Measurements from ENCODE around the gene BEGAIN. TPM values are rescaled to one million over a fixed set of nuclear protein-coding genes. Genes with fewer than 3 reads are reported as not detected.
A peak's percentile ranks its signal among the peaks of the same experiment; 100 is the strongest.

The BEGAIN gene
- total and polyA plus RNA-seq, 4 donors, result 0.27 to 1.6 (median 1.3) TPM

GRCh38 chr14:100591453-100592371 is 4.5 kb upstream of the BEGAIN start:
- H3K4me1 ChIP-seq (ENCODE audit: control insufficient read depth in 5 of 5, insufficient read depth in 5 of 5, low read length in 5 of 5), result no peaks in the 10 kb centered on the region
- peaks cover 7 to 19% (median 10%) of the 10 kb centered on the region in 3 donors for H3K27me3 ChIP-seq (ENCODE audit: control insufficient read depth in 3 of 3, insufficient read depth in 3 of 3, low read length in 2 of 3)
- ATAC-seq (ENCODE audit: insufficient read depth, low FRiP score) (no peak), DNase-seq (peak in 1 of 3 donors; percentile 9)
- no peaks in the 10 kb centered on the region for H3K36me3 ChIP-seq (ENCODE audit: control insufficient read depth in 4 of 4, insufficient read depth in 4 of 4, low read length in 4 of 4)
- H3K4me3 ChIP-seq, result no peak overlapping the region
- H3K27ac ChIP-seq (ENCODE audit: low read depth in 1 of 2, low read length in 1 of 2), result no peak overlapping the region
- H3K9me3 ChIP-seq (ENCODE audit: control insufficient read depth in 4 of 4, insufficient read depth in 3 of 4, low read length in 3 of 4), result peaks cover 0 to 2% (median 0%) of the 10 kb centered on the region in 4 donors
- TF ChIP-seq CTCF (IDR thresholded peaks at IDR 0.05; ENCODE audit: control extremely low read depth, extremely low read depth), result no peak
- no peak overlapping the region for H3K9ac ChIP-seq (ENCODE audit: insufficient read depth in 1 of 2, low read length in 2 of 2)
- WGBS, 2 donors, result 84 to 88% methylated on average over 16 of the region's 16 CpGs

GRCh38 chr14:100590726-100591452 is 3.7 kb upstream of the BEGAIN start:
- Histone ChIP-seq H3K9ac (ENCODE audit: insufficient read depth in 1 of 2, low read length in 2 of 2) (no peak overlapping the region), H3K27me3 (ENCODE audit: control insufficient read depth in 3 of 3, insufficient read depth in 3 of 3, low read length in 2 of 3) (peaks cover 7 to 19% (median 10%) of the 10 kb centered on the region in 3 donors), H3K9me3 (ENCODE audit: control insufficient read depth in 4 of 4, insufficient read depth in 3 of 4, low read length in 3 of 4) (peaks cover 0 to 2% (median 0%) of the 10 kb centered on the region in 4 donors), H3K4me3 (no peak overlapping the region), H3K4me1 (ENCODE audit: control insufficient read depth in 5 of 5, insufficient read depth in 5 of 5, low read length in 5 of 5) (peaks cover 0 to 7% (median 0%) of the 10 kb centered on the region in 5 donors), H3K36me3 (ENCODE audit: control insufficient read depth in 4 of 4, insufficient read depth in 4 of 4, low read length in 4 of 4) (no peaks in the 10 kb centered on the region), H3K27ac (ENCODE audit: low read depth in 1 of 2, low read length in 1 of 2) (no peak overlapping the region)
- WGBS, 2 donors, result 91 to 92% methylated on average over 14 of the region's 14 CpGs
- DNase-seq (peak in 1 of 3 donors; percentile 2), ATAC-seq (ENCODE audit: insufficient read depth, low FRiP score) (no peak)
- TF ChIP-seq CTCF (IDR thresholded peaks at IDR 0.05; ENCODE audit: control extremely low read depth, extremely low read depth), result no peak

GRCh38 chr14:100589760-100590469 is 2.7 kb upstream of the BEGAIN start:
- H3K4me3 ChIP-seq, result no peak overlapping the region
- H3K9me3 ChIP-seq (ENCODE audit: control insufficient read depth in 4 of 4, insufficient read depth in 3 of 4, low read length in 3 of 4), result peaks cover 0 to 2% (median 0%) of the 10 kb centered on the region in 4 donors
- peaks cover 0 to 9% (median 0%) of the 10 kb centered on the region in 5 donors for H3K4me1 ChIP-seq (ENCODE audit: control insufficient read depth in 5 of 5, insufficient read depth in 5 of 5, low read length in 5 of 5)
- 80 to 82% methylated on average over 8 of the region's 8 CpGs for WGBS, 2 donors
- H3K9ac ChIP-seq (ENCODE audit: insufficient read depth in 1 of 2, low read length in 2 of 2), result no peak overlapping the region
- ATAC-seq (ENCODE audit: insufficient read depth, low FRiP score) (no peak), DNase-seq (peak in 1 of 3 donors; percentile 4)
- no peak for TF ChIP-seq CTCF (IDR thresholded peaks at IDR 0.05; ENCODE audit: control extremely low read depth, extremely low read depth)
- no peaks in the 10 kb centered on the region for H3K36me3 ChIP-seq (ENCODE audit: control insufficient read depth in 4 of 4, insufficient read depth in 4 of 4, low read length in 4 of 4)
- no peak overlapping the region for H3K27ac ChIP-seq (ENCODE audit: low read depth in 1 of 2, low read length in 1 of 2)
- H3K27me3 ChIP-seq (ENCODE audit: control insufficient read depth in 3 of 3, insufficient read depth in 3 of 3, low read length in 2 of 3), result peaks cover 7 to 17% (median 10%) of the 10 kb centered on the region in 3 donors

Data from lung (tissue), 12 donors.